DMS53 treated with DMSO at 0.1 percent for 48 hours (cell line): ENCODE data around the gene EPSTI1.
A peak's percentile ranks its signal among the peaks of the same experiment; 100 is the strongest.

Experiments used
- DNase-seq: peaks from one replicate; lab custom pipeline; 2025; ENCODE audit not compliant: unreplicated experiment; lab: John Stamatoyannopoulos, UW

EPSTI1 gene

DNA sequence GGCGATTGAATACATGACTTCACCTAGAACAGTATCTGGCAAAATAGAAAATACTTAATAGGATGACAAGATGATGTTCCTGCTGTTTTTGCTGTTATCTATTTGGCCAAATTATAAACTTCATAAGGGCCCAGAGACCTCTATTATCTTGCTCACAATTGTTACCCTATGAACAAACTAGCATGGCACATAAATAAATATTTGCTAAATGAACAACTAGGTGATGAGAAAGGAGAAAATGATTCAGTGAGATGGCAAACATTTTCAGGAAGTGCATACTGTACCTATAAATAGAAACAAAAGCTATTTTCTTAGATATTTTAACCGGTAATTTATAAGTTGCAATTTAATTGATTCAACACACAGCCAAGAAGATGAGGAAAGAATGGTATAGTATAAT, 132.3 kb downstream of the EPSTI1 start:
- DNase-seq: peak; percentile 29

DNA sequence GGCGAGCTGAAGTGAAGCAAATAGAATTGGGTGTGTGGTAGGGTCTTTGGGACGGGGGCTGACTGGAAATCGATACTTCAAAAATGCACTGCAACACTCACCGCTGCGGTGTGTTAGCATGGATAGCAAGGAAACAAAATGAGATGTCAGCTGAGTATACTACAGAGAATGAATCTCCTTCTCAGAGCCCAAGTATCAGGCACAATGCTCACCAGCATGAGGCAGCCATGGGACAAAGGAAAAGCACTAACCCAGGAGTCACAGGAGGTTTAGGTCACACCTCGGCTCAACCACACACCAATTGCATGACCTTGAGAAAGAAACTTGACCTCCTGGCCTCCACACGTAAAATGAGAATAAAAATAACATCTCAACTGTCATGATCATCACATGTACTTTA, 136.6 kb downstream of the EPSTI1 start:
- DNase-seq: no peak

DNA sequence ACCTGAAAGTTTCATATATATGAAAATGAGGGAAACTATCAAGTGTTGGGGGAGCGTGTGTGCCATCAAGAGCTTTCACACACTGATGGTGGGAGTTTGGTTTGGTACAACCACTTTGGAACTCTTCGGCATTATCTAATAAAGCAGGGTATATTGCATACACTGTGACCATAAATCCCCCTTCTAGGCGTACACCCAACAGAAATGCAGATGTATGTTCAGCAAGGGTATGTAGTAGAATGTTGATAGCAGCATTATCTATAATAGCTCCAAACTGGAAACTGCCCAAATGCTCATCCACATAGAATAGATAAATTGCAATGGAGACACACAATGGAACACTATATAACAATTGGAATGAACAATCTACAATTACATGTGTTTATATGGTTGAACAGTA, 139.9 kb downstream of the EPSTI1 start:
- no peak for DNase-seq

DNA sequence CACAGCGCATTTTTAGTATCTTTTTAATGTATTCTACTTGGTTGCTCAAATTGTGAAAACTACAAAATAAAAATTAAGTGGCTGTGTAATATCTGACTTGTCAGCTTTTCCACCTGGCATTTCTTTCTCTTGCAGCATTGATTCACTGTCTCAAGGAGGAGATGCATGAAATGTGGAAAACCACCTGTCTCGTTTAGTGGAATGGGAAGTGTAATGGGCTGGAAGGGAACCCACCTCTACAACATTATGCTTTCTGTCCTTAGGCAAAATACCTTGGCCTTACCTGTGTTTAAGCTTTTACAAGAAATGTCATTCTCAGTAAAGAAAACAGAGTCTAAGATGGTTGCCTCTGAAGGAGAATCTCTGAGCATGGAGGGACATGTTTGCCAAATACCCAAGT, 142.8 kb downstream of the EPSTI1 start:
- DNase-seq: no peak

DNA sequence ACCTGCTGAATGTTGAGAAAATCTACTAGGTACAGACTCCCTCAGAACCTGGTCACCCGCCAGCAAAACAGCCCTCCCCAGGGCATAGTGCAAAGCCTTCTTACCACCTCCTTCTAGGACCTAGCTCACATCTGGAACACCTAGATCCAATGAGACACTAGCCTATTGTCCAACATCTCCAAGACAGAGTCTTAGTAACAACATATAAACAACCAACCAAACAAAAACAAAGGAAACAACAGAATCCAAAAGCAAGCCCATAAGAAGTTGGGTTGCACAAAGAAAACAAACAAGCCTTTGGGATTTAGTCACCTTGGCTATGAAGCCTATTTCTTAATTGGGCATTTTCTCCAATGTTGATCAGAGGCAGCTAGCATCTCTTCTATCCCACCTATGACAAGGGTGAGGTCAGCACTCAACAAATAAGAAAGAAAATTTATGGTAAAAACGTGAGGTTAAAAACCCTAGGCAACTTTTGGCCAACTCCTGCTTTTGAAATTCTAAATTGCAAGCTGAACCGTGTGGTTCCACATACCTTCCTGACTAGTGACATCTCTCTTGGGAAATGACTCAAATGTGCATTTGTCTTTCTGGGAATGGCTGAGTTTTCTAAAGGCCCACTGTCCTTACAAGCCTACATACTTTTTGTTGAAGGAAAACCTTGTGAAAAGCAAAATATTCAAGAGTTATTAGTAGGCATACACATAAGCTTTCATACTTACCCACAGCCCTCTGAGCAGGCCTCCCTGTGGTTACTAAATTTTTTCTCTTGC, 144.0 kb downstream of the EPSTI1 start:
- DNase-seq: no peak

DNA sequence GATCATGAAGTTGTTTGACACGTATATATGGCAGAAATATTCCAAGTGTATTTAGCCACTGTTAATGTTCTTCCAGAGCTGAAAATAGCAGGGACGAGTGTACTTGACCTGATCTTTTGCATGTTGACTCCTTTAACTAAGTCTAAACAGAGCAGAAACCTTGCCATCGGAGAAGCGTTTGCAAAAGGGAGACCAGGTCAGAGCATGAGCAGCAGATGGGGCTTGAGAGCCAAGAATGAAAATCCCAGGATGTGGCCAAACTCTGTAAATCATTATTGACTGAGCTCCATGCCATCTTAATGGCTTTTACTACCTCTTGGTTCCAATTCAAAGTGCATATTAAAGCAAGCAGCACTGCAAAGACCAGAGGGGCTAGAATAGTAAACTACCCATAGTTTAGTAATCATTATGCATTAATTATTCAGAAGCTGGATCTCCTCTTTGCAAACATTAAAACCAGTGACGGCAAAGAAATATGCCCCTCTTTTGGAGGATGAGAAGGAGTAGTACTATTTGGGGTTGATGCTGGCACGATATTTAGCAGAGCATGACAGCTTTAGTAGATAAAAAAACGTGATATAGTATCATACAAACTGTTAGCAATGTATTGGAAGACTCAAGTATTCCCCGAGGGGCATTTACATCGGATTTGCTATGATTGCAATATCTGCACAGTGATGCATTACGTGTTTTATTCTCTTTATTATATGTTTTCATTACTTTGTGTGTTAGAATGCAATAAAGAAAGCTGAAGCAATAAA, 154.9 kb downstream of the EPSTI1 start:
- peak; percentile 17 for DNase-seq
